A673 (cell line): ENCODE results near the gene PCGF2.

ENCODE experiments used
- CTCF ChIP-seq: fragments of 300-800, 200-600 bp; sonication (generic); conservative IDR thresholded peaks from 2 replicates; pipeline ENCODE4 v1.5.1; 2017; ENCODE audit warnings: low read depth, mild to moderate bottlenecking, antibody characterized with exemption, low read length, moderate library complexity, mixed read lengths
- EZH2 ChIP-seq: fragments of 200-600 bp; sonication (generic); IDR thresholded peaks from 2 replicates; pipeline ENCODE4 v1.6.1; 2017; ENCODE audit warnings: borderline replicate concordance, low read depth, mild to moderate bottlenecking, mixed read lengths, antibody characterized with exemption, low read length; ENCODE audit not compliant: poor library complexity, severe bottlenecking

GRCh38 chr17:38783227-38783626 lies 35.1 kb upstream of the PCGF2 start:
- TF ChIP-seq CTCF (no peak), EZH2 (no peak)
